8988T (cell line): Measurements from ENCODE around the gene SERPINE3.

Experiments
- DNase-seq: peaks from one replicate; pipeline ENCODE4 v3.0.0; 2011

Gene SERPINE3

DNA sequence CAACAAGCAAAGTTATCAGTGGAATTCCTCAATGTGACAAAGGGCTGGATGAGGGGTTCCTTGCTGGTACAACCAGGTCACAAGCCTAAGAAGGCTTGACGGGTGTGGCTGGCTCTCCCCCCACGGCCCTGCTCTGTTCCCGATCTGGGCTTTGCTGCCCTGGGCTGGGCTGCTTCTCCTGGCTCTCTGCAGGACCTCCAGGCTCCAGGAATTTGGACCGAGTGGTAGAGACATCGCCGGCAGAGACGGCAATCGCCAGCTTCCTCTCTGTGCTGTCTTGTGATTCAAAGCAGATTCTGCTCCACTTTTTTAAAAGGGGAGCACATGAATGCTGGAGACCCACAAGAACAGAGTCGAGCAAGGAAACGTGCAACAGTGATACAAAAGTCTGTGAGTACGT is at the start of gene SERPINE3:
SERPINE3 (plus strand) TSS at position 338 of the 400 bp plus-strand sequence. CDS start 1,401 bp downstream, outside the sequence.
- DNase-seq = no peak

DNA sequence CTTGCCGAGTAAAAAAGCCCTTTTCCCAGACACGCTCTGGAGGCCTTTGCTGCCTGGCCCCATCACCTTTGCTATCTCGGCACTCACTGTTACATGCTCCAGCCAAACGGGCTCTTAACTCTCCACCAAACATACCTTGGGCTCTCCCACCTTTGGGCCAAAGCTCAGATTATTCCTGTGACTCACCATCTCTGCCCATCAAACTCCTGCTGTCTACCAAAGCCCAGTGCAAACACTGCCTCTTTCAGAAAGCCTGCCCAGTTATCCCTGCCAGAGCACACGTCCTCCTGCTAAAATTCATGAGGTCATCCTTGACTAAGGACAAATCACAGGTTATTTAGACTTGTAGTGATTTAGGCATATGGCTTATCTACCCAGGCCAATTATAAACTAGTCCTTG is 48.1 kb upstream of the SERPINE3 start:
- DNase-seq = no peak

DNA sequence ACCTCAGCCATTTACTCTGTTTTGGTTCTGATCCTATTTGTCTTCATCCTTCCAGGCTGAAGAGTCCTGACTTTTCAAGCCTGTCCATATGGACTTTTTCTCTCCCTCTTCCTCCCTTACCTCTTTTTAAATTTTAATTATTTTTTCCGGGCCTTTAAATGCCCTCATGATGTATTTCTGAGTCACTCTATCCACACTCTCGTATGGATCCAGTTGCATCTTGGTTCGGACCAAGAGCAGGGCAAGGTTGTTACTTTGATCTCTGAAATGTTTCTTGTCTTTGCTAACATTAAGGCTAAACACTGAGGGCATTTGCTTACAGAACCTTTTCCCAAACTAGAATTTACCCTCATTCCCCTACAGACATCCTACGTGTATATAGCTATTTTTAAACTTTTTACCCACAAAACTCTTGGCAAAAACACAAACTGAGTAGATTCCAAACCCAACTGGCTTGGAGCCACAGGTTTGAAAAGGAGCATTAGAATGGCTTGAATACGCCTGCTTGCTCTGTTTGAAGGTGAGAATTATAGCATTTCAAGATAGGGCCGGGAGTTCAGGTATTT is 47.4 kb upstream of the SERPINE3 start:
- DNase-seq = no peak

DNA sequence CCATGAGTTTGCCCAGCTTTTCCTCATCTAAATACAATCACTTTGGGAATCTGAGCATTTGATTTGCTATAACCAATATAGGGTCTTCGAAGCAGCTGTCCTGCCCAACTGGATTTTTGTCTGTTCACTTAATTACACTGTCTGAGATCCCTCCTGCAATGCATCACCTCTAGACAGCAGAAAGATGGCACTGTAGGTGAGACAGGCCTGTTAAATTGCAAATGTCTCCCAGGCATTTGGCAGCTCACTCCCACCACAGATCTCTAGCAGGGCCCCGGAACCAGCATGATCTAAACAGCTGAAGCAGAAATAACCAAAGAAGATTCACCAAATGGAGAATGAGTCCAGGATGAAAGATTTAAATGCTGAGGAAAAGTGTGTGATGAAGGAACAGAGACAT is 41.9 kb upstream of the SERPINE3 start:
- no peak for DNase-seq

DNA sequence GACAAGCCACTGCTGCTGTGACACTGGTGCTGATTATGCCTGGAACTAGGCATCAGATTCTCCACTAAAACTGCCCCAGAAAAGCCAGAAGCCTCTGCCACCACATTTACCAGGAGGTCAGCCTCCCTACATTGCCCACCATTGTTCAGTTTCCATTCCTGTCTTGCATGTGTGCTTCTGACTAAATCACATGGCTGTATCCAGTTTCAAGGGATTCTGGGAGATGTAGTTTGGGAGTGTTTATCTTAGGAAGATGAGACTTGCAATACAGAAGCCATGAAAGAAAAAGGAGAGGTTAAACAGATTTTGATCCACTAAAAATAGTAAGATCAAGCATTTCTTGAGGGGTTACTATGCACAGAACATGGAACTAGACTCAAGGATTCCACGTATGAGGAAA is 40.7 kb upstream of the SERPINE3 start:
- no peak for DNase-seq

DNA sequence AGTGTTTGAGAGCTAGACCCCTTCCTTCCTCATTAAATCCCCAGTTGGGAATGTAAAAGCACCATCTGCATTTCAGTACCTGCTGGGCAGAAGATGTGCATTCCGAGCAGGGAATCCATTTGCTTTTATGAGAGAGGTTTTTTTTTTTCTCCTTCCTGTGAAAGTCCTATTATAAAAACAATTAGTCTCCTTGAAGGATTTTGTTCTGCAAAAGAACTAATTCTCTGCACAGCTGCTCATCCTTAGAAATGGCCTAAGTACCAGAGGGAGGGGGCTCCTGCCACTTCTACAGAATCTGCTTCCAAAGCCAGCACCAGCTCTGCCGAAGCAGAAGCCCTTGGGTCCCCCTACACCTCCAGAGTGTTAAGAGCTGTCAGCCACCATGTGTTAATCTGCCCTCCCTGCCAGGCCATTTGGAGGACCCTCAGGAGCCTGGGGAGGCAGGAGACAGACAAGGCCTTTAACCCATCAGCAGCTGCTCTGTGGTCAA is 36.4 kb upstream of the SERPINE3 start:
- no peak for DNase-seq

DNA sequence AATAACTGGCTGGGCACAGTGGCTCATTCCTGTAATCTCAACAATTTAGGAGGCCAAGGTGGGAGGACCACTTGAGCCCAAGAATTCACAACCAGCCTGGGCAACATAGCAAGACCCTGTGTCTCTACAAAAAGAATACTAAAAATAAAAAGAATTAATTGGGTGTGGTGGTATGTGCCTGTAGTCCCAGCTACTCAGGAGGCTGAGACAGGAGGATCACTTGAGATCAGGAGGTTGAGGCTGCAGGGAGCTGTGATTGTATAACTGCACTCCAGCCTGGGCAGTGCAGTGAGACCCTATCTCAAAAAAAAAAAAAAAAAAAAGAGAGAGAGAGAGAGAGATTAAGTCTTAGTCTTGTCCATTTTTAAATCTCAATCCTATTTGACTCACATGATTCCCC is 35.6 kb upstream of the SERPINE3 start:
- no peak for DNase-seq

DNA sequence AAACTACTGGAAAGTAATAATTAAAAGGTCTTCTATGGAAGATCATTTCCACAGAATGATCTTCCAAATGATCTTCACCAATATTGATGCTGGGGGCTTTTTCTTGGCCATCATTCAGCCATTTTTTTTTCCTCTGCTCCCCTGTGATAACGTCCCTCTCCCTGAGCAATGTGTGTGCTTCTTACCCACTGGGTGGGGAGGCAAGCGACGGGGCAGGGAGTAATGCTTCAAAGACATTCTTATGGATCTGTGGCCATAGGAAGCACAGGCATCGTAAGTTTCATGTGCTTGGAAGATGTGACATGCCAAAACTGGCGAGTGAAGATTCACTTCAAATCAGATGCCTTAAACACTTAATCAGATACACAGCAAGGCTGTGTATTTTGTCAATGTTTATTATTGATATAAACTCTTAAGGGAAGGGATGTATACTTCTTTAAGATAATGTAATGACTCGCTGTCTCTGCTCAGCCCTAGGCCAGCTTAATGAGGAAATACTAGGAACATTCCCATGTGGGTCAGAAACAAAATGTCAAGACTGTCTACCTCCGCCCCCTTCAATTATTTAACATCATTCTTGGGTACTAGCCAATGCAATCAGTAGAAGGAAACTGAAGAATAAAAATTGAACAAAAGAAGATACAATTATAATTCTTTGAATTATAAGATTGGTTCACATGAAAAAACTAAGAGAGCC is 34.1 kb upstream of the SERPINE3 start:
- DNase-seq = no peak

DNA sequence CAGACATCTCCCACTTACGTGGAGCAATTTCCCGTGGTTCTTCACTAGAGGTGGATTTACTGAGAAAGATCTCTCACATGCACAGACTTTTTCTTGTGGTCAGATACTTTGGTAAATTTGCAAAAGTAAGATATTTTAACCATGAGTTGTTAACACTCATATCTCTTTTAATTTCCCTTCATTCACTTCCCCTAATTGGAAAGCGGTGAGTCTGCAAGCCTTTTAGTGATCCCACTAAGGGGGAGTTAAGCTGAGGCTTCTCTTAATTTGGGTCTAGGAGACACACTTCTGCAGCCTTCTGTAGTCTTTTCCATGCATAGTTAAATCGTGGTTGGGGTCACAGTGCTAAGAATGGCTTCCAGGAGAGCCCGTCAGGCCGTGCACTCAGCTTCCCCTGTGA is 30.7 kb upstream of the SERPINE3 start:
- DNase-seq = no peak

DNA sequence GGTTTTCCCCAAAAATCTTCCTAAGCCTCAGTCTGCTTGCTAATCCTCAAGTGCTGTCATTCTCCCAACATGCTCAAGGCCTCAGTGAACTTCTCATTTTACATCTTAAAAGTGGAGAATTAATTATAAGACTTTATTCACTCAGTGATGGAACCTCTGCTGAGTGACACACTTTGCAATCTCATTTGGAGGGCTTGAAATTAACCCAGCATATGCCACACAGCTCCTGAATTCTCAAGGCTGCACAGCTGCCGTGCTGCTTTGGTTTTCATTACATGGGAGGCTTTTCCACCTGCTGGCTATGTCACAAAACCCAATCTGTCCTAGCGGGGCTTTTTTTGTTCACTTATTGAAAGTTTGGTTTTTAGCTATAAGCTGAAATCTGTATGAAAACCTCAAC is 28.3 kb upstream of the SERPINE3 start:
- DNase-seq = no peak

DNA sequence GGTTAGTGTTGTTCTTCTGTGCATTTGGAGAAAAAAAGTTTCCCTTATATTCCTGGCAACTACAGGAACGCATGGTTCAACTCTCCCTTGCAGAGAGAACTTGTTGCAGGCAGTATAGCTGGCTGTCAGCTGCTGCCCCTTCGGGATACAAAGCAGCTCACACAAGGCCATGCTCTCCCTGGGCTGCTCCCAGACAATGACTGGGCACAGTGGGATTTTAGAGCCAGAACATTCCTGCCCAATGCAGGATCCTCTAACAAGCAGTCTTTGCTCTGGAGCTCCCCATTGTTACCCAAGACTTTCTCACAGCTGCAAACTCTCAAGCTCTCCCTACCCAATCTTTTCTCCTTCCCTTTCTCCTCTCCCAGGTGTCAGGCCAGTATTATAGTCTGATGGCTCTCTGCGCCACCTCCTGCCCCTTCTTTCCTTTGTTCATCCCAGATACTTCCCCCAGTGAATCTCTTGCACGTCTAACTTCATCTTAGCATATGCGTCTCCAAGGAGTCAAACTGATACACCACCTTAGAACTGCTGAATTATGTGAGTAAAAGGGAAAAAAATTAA is 27.5 kb upstream of the SERPINE3 start:
- no peak for DNase-seq

DNA sequence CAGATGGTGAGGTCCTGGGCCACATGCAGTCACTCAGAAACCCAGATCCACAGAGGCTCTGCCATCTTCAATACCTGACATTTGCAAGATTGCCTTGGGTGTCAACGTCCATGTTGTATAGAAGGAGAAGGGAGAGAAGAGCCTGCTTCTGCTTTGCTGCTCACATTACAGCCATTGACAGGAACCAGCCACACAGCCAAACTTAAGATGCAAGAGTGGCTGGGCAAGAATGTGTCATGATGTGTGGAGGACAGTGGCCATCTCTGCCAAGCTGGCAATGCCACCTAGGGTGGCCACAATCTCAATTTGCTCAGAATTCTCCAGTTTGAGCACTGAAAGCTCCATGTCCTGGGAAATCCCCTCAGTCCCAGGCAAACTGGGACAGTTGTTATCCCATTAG is 25.9 kb upstream of the SERPINE3 start:
- no peak for DNase-seq

DNA sequence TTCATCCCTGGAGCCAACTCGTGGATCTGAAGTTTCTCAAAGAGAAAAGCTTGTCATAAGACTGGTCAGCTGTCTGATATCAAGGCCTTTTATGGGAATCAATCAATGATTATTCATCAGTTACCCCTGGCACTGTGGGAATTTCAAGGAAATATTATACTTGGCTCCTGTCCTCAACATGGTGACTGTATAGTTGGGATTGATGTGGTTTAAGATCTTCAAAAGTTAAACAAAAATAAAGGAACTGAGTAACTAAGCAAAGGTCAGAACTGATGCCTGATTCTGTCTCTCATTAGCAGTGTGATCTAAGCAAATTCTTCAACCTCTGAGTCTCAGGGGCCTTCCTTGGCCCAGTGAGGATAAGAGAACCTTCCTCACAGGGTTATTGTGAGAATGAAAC is 22.2 kb upstream of the SERPINE3 start:
- DNase-seq = no peak

DNA sequence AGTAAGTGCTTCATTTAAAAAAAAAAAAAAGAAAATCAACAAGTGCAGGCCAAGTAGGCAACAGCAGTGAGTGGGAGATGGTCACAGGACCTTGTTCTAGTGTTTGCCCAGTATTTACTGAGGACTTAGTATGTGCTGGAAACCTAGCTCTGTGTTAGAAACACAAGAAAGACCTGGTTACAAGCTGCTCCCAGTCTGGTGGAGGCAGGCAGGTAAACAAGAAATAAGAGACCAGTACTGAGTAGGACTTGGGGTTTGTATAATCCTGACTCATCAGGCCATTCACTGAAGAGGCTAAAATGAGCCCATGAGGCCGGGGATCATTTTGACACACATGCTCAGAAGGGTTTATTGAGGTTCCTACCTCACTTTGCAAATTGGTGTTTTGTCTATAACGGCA is 21.5 kb upstream of the SERPINE3 start:
- DNase-seq = no peak

DNA sequence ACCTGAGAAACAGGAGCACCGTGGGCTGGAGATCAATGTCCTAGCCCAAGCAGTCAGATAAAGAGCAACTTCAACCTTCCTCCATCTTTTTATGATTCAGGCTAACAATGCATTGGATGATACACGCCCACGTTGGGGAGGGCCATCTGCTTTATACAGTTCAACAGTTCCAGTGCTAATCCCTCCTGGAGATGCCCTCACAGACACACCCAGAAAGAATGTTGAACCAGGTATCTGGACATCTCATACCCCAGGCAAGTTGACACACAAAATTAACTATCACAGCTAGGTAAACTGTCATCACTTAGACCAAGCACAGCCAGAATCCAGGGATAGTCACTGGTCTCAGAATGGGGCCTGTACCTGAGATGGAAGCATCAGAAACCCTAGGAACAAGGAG is 20.6 kb upstream of the SERPINE3 start:
- no peak for DNase-seq

DNA sequence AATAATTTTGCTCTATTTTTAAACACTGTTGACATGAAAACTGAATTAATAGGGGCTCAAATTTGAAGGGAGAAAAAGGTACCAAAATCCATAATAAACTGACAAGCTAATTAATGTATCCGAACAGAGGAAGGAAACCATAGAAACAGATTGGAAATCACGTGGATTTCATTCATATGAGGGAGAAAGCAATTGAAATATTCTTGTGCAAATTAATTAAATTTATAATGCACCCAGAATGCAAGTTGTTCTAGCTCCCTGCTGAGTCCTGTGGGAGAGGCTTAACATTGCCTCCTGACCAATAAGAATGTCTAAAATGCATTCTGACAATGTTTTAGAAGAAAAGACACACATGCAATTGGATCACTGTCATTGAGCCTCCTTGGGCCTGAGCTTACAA is 17.7 kb upstream of the SERPINE3 start:
- no peak for DNase-seq

DNA sequence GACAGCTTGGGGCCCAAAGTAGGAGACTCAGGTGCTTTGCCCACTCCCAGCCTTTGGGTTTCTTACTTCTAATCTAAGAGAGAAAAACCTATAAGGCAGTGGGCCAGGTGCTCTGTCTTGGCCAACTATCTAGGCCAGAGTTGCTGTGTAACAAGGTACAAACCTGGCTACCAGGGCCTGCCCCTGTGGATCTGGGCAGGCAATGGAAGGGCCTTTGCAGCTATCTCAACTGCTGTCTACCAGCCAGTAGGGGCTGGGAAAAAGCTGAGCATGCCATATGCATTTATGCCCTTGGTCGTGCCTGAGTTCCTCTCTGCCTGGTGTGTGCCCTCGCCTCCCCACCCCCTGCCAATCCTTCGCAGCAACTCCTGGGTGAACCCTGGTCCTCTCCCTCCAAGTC is 16.7 kb upstream of the SERPINE3 start:
- no peak for DNase-seq

DNA sequence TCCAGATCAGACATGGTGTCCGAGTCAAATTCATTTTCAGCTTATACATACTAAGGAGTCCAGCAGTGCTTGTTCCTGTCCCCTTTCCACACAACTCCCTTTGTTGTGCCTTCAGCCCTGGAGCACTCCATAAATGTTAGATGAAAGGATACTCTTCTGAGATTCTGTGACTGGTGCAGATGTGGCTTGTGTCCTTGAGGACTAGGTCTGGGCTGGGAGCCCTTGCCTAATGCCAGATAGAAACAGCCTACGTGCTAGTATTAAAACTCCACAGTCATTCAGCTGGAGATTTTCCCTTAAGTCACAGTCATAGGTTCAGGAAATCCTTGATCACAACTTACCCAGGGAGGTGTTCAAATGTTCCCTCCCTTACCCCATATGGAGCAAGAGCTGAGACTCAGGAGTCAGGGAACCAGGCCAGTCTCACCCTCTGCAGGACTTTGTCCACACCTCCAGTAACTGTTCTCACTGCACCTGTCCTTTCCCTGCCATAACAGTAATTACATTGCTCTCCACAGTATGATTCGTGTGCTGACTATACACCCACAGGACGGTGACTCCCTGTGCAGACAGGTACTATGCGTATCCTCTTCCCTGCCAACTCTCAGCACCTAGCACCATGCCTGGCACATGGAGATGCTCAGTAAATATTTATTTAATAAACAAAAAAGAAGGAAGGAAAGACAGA is 15.5 kb upstream of the SERPINE3 start:
- DNase-seq = no peak

DNA sequence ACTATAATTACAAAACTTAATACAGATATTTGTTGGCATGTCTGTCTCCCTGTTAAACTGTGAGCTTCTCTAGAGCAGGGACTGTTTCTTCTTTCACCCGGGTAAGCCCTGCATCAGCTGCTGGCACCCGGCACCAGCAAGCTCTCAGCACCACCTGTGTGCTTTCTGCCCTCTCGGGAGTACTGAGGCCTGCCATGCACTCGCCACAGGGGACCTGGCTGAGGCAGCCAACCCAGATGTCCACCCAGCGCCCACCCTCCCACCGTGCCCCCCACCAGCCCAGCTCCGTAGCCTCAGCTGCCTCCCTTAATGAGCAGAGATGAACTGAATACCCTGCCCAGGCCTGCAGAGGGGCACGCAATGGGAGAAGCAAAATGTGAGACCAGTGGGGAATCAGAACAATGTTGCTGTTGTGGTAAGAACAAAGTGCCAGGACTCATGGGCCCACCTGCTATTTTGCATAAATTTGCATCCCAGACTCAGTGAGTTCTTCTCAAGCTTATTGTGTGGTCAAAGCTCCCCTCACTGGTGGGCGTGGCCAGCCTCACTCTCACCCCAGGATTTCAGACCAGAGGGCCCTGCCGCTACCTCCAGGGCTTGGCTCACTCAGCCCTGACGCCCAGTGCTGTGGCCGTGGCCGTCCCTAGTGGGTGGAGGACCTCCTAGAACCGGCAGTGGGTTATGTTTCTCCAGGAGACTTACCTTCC is 14.6 kb upstream of the SERPINE3 start:
- no peak for DNase-seq

DNA sequence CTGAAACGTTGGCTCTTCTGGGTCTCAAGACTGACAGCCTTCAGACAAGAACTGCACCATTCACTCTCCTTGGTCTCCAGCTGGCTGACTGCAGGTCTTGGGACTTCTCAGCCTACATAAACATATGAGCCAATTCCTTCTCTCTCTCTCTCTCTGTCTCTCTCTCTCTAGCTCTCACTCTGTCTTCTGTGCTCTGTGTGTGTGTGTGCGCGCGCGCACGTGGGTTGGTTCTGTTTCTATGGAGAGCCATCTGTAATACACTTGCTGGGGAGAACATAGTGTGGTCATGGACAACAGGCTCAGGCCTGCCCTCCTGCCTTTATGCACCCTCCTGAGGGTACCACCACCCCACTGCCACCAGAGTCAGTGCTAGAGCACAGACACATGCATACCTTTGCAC is 13.7 kb upstream of the SERPINE3 start:
- DNase-seq = no peak

DNA sequence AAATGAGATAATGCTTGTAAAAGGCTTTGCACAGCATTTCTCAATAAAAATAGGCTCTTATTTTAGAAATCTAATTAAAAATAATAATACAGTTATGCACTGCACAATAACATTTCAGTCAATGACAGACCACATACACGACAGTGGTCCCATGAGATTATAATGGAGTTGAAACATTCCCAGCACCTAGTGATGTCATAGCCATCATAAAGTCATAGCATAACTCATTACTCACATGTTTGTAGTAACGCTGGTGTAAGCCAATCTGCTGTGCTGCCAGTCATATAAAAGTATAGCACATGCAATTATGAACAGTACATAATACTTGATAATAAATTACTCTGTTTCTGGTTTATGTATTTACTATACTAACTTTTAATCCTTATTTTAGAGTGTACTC is 12.7 kb upstream of the SERPINE3 start:
- no peak for DNase-seq

DNA sequence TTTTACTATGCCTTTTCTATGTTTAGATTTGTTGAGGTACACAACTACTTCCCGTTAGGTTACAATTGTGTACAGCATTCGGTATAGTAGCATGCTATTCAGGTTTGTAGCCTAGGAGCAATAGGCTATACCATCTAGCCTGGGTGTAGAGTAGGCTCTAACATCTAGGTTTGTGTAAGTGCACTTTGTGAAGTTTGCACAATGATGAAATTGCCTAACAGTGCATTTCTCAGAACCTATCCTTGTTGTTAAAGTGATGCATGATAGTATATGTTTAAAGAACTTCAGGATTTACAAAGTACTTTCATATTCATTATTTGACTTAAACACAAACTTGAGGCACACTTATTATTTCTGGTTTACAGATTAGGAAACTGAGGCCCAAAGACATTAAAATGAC is 11.5 kb upstream of the SERPINE3 start:
- no peak for DNase-seq

DNA sequence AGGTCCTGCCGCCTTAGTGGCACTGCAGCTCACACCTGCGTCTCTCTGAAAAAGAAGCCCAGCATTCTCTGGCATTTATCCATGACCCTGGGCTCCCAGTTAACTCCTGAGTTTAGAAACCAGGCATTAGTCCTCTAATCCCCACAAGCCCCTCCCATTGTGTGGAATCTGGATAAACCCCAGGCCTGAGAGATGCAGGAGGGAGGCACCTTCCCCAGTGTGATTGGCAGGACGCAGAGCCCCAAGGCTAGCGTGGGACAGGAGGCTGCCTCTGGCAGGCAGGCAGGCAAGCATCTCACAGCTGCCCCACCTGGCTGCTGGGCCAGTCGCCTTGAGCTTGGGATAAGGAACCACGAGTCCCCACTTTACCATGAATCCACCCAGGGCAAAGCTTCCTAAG is 11.0 kb upstream of the SERPINE3 start:
- no peak for DNase-seq
